AG10803 (cell line): Measurements from ENCODE around the gene SLC25A13.

Experiments
- DNase-seq: peaks from one replicate; pipeline ENCODE4 v3.0.0; 2010; ENCODE audit warnings: low read depth
- H3K4me3 ChIP-seq: 2 replicates; pipeline ENCODE4 v1.5.1; 2011; ENCODE audit warnings: mild to moderate bottlenecking, low read length, control low read depth
- TF ChIP-seq, protein P1 (sequence below): conservative IDR thresholded peaks from 2 replicates; pipeline ENCODE4 v1.5.1; 2011; ENCODE audit warnings: mild to moderate bottlenecking, low read length, control low read depth, inconsistent platforms

SLC25A13 gene

DNA sequence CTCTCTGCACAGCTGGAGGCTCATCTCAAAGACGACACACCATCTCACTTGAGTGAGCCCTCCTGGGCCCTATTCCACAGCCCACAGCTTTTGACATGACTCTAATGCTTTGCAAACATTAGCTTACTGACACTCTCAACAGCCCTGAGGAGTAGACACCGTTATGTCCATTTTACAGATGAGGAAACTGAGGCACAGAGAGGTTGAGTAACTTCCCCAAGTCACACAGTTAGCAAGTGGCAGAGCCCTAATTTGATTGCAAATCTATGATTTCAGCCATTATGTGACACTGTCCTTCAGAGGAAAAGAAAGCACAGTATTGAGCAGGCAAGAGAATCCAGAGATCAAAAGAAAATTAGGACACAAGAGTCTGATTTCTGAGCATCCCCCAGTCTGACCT lies 16.0 kb downstream of the SLC25A13 start:
- no peak overlapping the region for H3K4me3 ChIP-seq
- TF ChIP-seq, protein P1, sequence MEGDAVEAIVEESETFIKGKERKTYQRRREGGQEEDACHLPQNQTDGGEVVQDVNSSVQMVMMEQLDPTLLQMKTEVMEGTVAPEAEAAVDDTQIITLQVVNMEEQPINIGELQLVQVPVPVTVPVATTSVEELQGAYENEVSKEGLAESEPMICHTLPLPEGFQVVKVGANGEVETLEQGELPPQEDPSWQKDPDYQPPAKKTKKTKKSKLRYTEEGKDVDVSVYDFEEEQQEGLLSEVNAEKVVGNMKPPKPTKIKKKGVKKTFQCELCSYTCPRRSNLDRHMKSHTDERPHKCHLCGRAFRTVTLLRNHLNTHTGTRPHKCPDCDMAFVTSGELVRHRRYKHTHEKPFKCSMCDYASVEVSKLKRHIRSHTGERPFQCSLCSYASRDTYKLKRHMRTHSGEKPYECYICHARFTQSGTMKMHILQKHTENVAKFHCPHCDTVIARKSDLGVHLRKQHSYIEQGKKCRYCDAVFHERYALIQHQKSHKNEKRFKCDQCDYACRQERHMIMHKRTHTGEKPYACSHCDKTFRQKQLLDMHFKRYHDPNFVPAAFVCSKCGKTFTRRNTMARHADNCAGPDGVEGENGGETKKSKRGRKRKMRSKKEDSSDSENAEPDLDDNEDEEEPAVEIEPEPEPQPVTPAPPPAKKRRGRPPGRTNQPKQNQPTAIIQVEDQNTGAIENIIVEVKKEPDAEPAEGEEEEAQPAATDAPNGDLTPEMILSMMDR, result no peak
- DNase-seq, result no peak

DNA sequence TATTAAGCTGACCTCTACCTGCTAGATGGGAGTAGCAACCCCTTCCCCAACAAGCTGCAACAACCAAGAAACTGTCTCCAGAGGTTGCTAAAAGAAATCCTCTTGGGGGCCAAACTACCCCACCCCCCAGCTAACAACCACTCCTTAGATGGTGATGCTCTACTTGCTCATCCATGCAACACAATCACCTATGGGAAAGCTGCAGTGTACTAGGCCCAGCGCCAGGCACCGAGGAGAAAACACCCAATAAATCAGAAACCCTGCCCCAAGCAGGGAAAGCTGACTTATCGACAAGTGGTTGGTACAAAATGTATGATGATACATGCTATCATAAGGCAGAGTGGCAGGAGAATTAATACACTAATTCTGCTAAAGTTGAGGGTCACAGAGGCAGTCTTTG lies 17.3 kb downstream of the SLC25A13 start:
- TF ChIP-seq, protein P1, result no peak
- H3K4me3 ChIP-seq, result no peak overlapping the region

DNA sequence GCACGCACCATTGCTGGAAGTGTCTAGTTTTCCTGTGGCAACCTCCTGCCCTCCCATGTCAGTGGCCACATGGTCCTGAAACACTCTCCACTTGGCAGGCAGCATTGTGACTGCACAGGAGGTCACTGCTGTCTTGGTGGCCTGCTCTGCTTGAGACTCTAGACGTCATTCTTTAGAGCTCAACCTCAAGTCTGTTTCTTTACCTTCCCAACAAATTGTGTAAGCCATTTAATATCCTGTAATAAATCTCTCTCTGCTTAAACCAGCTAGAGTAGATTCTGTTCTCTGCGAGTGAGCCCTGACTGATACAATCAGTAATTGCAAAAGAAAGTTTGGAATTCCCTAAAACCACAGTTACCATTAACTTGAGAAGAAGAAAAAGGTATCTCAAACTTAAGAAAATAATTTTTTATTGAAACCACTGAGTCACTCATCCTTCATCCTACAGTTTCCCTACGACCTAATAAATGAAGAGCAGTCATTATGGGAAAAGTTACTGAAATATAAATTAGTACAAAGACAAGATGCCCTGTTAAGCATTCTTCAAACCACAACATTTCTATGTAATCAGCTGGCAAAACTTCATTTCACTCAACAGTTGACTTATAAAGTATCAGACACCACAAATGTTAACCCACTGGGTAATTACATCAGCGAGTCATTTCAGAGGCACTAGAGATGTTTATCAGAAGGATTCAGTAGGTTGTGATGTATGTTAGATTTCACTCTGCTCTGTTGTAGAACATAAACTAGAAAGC lies 18.0 kb downstream of the SLC25A13 start:
- TF ChIP-seq, protein P1, result no peak
- DNase-seq, result peak; percentile 73
- H3K4me3 ChIP-seq, result no peak overlapping the region

More for the DNA sequence above, 17.3 kb downstream of the SLC25A13 start:
- no peak for DNase-seq

DNA sequence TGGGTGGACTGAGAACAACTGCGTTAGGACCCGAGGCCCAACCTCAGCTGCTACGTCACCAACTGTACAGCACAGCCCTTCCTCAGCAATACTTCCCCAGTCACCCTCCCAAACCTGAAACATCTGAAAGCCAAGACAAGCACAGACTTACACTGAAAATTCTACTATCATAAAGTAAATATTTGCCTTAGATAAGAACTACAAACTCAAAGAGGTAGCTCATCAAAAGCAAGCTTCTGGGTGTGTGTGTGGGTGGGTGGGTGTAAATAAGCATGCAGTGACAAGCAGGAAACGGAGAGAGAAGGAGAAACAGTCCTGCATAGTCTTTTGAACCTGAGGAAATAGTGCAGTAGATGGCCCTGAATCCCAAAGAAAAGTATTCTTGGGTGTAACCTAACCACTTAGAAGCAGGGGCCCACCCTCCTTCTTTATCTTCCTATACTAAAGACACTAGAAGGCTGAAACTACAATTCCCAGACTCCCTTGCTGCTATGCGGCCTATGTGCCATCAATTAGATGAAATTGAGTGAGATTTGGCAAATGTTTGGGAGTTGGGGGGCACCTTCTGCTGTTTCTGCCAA lies 18.7 kb downstream of the SLC25A13 start:
- DNase-seq, result no peak
- TF ChIP-seq, protein P1, result no peak
- no peak overlapping the region for H3K4me3 ChIP-seq

DNA sequence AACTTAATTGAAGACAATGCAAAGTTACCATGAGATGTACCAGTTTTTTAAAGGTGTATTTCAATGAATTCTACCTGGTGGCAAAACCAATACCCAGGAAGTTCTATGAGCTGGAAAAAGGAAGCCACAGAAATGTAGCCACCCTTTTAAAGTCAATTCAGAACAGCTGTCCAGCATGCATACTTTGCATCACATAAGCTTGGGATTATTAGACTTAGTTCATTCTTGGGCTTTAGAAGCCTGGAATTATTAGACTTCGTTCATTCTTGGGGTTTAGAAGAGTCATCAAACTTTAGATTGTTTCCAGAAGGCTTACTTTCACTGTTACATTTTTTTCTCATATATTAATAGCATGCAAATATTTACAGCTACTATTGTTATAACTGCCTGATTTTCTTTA lies 20.9 kb downstream of the SLC25A13 start:
- TF ChIP-seq, protein P1, result no peak
- no peak overlapping the region for H3K4me3 ChIP-seq
- DNase-seq, result peak; percentile 65

DNA sequence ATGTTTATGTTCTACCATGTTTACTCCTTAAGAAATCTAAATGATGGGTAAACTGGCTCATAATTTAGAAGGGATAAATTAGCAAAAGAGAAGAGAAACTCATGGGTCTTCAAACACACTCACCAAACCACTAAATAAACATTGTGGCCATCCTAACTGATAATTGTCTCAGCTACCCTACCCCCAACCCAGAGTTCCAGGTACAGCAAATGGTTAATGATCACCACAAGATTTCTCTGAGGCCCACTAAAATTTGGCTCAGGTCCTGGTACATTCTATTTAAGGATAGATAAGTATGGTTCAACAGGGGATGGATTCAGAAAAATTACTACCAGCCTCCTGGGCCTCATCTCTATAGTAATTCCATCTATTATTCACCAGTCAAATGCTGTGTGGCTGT lies 21.4 kb downstream of the SLC25A13 start:
- TF ChIP-seq, protein P1, result no peak
- no peak for DNase-seq
- no peak overlapping the region for H3K4me3 ChIP-seq

DNA sequence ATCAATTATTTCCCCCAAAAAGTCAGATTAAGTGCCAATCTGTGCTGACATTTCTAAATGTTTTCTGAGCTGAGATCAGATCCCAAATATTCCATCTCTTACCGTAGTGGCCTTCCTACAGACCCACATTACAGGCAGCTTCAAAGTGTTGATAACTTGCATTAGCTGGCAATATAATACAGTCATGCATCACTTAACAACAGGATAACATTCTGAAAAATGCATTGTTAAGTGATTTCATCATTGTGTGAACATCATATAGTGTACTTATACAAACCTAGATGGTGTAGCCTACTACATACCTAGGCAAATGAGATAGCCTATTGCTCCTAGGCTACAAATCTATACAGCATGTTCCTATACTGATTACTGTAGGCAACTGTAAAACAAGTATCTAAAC lies 22.4 kb downstream of the SLC25A13 start:
- DNase-seq, result no peak
- TF ChIP-seq, protein P1, result no peak
- H3K4me3 ChIP-seq, result no peak overlapping the region
